ENCODE results near the gene TSPAN15. TPM values are rescaled to one million over a fixed set of nuclear protein-coding genes. Genes with fewer than 3 reads are reported as not detected.

TSPAN15 gene
- total RNA-seq, 1 experiment from 2014 or later, result 7.7 TPM

GRCh38 chr10:69494626-69495558 lies 43.6 kb downstream of the TSPAN15 start:
- H2BK12ac ChIP-seq (ENCODE audit: insufficient read length, low read depth, low read length), result no peak overlapping the region
- H4K91ac ChIP-seq (ENCODE audit: insufficient read length, low read depth, low read length), result no peak overlapping the region
- H3K79me2 ChIP-seq (ENCODE audit: insufficient read depth, low read length), result no peaks in the 10 kb centered on the region
- H3K27ac ChIP-seq (ENCODE audit: insufficient read length, low read depth, low read length), result no peak overlapping the region
- H2BK15ac ChIP-seq (ENCODE audit: low read depth, low read length), result no peak overlapping the region
- peak overlapping the region; percentile 17 for H3K14ac ChIP-seq (ENCODE audit: insufficient read depth, low read length)
- H3K9ac ChIP-seq (ENCODE audit: extremely low read depth, insufficient read length, low read length), result no peak overlapping the region
- no peaks in the 10 kb centered on the region for H3K4me1 ChIP-seq (ENCODE audit: insufficient read depth, low read length)
- H2BK20ac ChIP-seq (ENCODE audit: low read depth, low read length, poor library complexity, severe bottlenecking), result no peak overlapping the region
- H3K4me1 Mint-ChIP-seq, result peaks cover 8 to 19% of the 10 kb centered on the region in 2 experiments
- no peak overlapping the region for H3K18ac ChIP-seq (ENCODE audit: insufficient read length, low read depth, low read length)
- peak overlapping the region in 2 of 3 experiments; percentile 39 to 69; a peak in 1 of 7 replicates for H3K27ac Mint-ChIP-seq
- H4K20me1 ChIP-seq (ENCODE audit: control insufficient read depth, insufficient read depth, insufficient read length), result no peaks in the 10 kb centered on the region
- TF ChIP-seq CTCF (conservative IDR thresholded peaks at IDR 0.05), result no peak
- H3K4me2 ChIP-seq (ENCODE audit: insufficient read depth, insufficient read length, low read length), result no peak overlapping the region
- H3K27me3 ChIP-seq (ENCODE audit: insufficient read depth, low read length), result no peaks in the 10 kb centered on the region
- no peaks in the 10 kb centered on the region for H3K79me1 ChIP-seq (ENCODE audit: insufficient read depth, low read depth, low read length, poor library complexity, severe bottlenecking)
- no peaks in the 10 kb centered on the region for H3K23me2 ChIP-seq (ENCODE audit: insufficient read length, low read depth, low read length, poor library complexity, severe bottlenecking)
- H3T11ph ChIP-seq (ENCODE audit: low read length), result no peak overlapping the region
- no peak for DNase-seq
- H2BK120ac ChIP-seq (ENCODE audit: low read depth, low read length, poor library complexity, severe bottlenecking), result no peak overlapping the region
- H3K4ac ChIP-seq (ENCODE audit: low read depth, low read length), result no peak overlapping the region
- no peak overlapping the region for H4K5ac ChIP-seq (ENCODE audit: insufficient read length, low read depth, low read length)
- no peak overlapping the region for H4K8ac ChIP-seq (replicated peaks; ENCODE audit: insufficient read length, low read depth, low read length)
- no peak overlapping the region for H2BK5ac ChIP-seq (ENCODE audit: insufficient read length, low read length)
- H3K56ac ChIP-seq (ENCODE audit: insufficient read length, low read depth, low read length), result no peak overlapping the region
- WGBS (ENCODE audit: extremely low coverage, insufficient read length, low lambda C conversion rate), result no CpG with 5 or more reads among the region's 30 CpGs
- no peaks in the 10 kb centered on the region for H3K9me3 ChIP-seq (ENCODE audit: control insufficient read depth, low read depth, low read length)
- peaks cover 3% of the 10 kb centered on the region for H3K27me3 Mint-ChIP-seq (ENCODE audit: low read depth)
- no peaks in the 10 kb centered on the region for H3K9me3 Mint-ChIP-seq
- no peak overlapping the region for H2AK5ac ChIP-seq (ENCODE audit: insufficient read length, low read length)
- no peak overlapping the region for H3K23ac ChIP-seq (ENCODE audit: insufficient read length, low read depth, low read length)
- no peak overlapping the region for H3K4me3 Mint-ChIP-seq
- H2AFZ ChIP-seq (ENCODE audit: low read length), result no peak overlapping the region
- no peaks in the 10 kb centered on the region; a peak in 1 of 7 replicates for H3K36me3 Mint-ChIP-seq (ENCODE audit: insufficient read depth in 1 of 3, low read depth in 3 of 3)

Measured in H9 (cell line).